ENCODE measurements around the gene XRCC6. TPM values are rescaled to one million over a fixed set of nuclear protein-coding genes. Genes with fewer than 3 reads are reported as not detected.

The XRCC6 gene
- total RNA-seq, 1 experiment from 2014 or later: 474 TPM

- TF ChIP-seq OVOL2 (CRISPR knock-in tag; IDR thresholded peaks at IDR 0.05; ENCODE audit: borderline replicate concordance) (no peak), RORB (CRISPR knock-in tag; IDR thresholded peaks at IDR 0.05) (no peak), FOXP1 (CRISPR knock-in tag; IDR thresholded peaks at IDR 0.05; ENCODE audit: borderline replicate concordance) (peak; percentile 59; the same call in 1 of the 2 replicates), ZBTB21 (CRISPR knock-in tag; IDR thresholded peaks at IDR 0.05; ENCODE audit: borderline replicate concordance) (0 out of 2 replicates have a peak, but pooled peaks have one; percentile 30), NFYB (CRISPR knock-in tag; conservative IDR thresholded peaks at IDR 0.05; ENCODE audit: low read depth) (no peak), NR1H2 (CRISPR knock-in tag; IDR thresholded peaks at IDR 0.05) (no peak), CREM (CRISPR knock-in tag; IDR thresholded peaks at IDR 0.05) (peak; percentile 94), ZNF232 (CRISPR knock-in tag; IDR thresholded peaks at IDR 0.05) (no peak), JAZF1 (CRISPR knock-in tag; IDR thresholded peaks at IDR 0.05) (no peak), FOXK1 (CRISPR knock-in tag; IDR thresholded peaks at IDR 0.05) (peak; percentile 68; the same call in 1 of the 2 replicates), SP1 (CRISPR knock-in tag; conservative IDR thresholded peaks at IDR 0.05) (peak; percentile 34; the same call in 1 of the 2 replicates), RELA (CRISPR knock-in tag; IDR thresholded peaks at IDR 0.05; ENCODE audit: borderline replicate concordance) (no peak), ZNF317 (CRISPR knock-in tag; IDR thresholded peaks at IDR 0.05; ENCODE audit: borderline replicate concordance, low read depth) (no peak)
Measured at GRCh38 chr22:41682033-41682807, 61.1 kb downstream of the XRCC6 start (continued).

GRCh38 chr22:41683052-41683451 lies 62.0 kb downstream of the XRCC6 start:
- Mint-ChIP-seq H3K4me3 (peak overlapping the region; percentile 98), H3K27ac (peak overlapping the region; percentile 98), H3K4me1 (peaks cover 10% of the 10 kb centered on the region), H3K27me3 (ENCODE audit: low read depth) (no peaks in the 10 kb centered on the region), H3K36me3 (peaks cover 24% of the 10 kb centered on the region), H3K9me3 (no peaks in the 10 kb centered on the region)
- POLR2A ChIA-PET: no interaction called here
- no peak for DNase-seq (ENCODE audit: low spot score)
- CTCF ChIA-PET: interaction anchor here (1.2 kb wide), 1 partner anchor 14 kb away, joined by 5 read pairs; no protein-coding TSS in a partner anchor
- no peak for ATAC-seq
- no peak for TF ChIP-seq ZNF423 (CRISPR knock-in tag; IDR thresholded peaks at IDR 0.05)
- TF ChIP-seq KAT7 (CRISPR knock-in tag; IDR thresholded peaks at IDR 0.05; ENCODE audit: borderline replicate concordance): no peak
- no peak for TF ChIP-seq TCF7 (CRISPR knock-in tag; IDR thresholded peaks at IDR 0.05; ENCODE audit: low read depth)
- TF ChIP-seq ZNF281 (CRISPR knock-in tag; IDR thresholded peaks at IDR 0.05): no peak
- TF ChIP-seq PREB (CRISPR knock-in tag; IDR thresholded peaks at IDR 0.05; ENCODE audit: borderline replicate concordance): no peak
- TF ChIP-seq PRDM15 (CRISPR knock-in tag; IDR thresholded peaks at IDR 0.05): no peak
- TF ChIP-seq ZNF512 (CRISPR knock-in tag; IDR thresholded peaks at IDR 0.05; ENCODE audit: borderline replicate concordance): no peak
- TF ChIP-seq ESRRA (CRISPR knock-in tag; IDR thresholded peaks at IDR 0.05; ENCODE audit: borderline replicate concordance): no peak
- no peak for TF ChIP-seq NR2C2 (CRISPR knock-in tag; IDR thresholded peaks at IDR 0.05)
- no peak for TF ChIP-seq GRHL2 (CRISPR knock-in tag; IDR thresholded peaks at IDR 0.05; ENCODE audit: insufficient replicate concordance, severe bottlenecking)
- no peak for TF ChIP-seq ATF6 (CRISPR knock-in tag; IDR thresholded peaks at IDR 0.05)
- TF ChIP-seq FOXP1 (CRISPR knock-in tag; IDR thresholded peaks at IDR 0.05; ENCODE audit: borderline replicate concordance): no peak
- no peak for TF ChIP-seq SP1 (CRISPR knock-in tag; conservative IDR thresholded peaks at IDR 0.05)
- TF ChIP-seq MAX (CRISPR knock-in tag; IDR thresholded peaks at IDR 0.05): no peak
